Activated CD4-positive, alpha-beta memory T cell treated with anti-CD3 and anti-CD28 coated beads, Interleukin-2, amount 10 ng/mL, durations not matched to agents 7 days and 5 days (primary cell): ENCODE results near the gene MARCHF3. TPM values are rescaled to one million over a fixed set of nuclear protein-coding genes. Genes with fewer than 3 reads are reported as not detected.

Experiments
- total RNA-seq, 2 experiments: library from RNA; stranded (reverse); gene quantifications; one replicate each; pipeline ENCODE4 v1.2.3, GENCODE V29; 2021

MARCHF3 gene
- total RNA-seq, 2 experiments from 2014 or later = 0.68 to 0.70 TPM

Other genes with a start within 250 kb of the MARCHF3 start
- 1 to 10 TPM; 6.6 to 7.1 TPM for gene C5orf63, start 42.9 kb upstream of the MARCHF3 start, total RNA-seq